ENCODE measurements around the gene DOCK7.

The DOCK7 gene

DNA sequence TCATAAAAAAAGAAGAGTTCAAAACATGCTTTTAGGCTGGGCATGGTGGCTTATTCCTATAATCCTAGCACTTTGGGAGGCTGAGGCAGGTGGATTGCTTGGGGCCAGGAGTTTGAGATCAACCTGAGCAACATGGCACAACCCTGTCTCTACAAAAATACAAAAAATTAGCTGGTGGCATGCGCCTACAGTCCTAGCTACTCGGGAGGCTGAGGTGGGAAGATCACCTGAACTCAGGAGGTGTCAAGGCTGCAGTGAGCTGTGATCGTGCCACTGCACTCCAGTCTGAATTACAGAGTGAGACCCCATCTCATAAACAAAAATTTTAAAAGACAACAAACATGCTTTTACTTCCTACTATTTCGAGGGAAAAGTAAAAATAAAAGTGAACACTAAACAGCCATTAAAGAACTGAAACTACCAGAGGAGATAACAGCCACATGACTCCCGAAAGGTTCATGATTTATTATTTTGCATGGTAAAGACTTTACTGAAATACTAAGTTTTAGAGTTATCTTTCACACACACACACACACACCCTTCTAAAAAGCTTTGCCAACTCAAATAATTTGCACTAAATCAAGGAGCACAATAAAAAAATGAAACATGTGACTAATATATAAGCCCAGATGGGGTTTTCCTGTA lies 203.2 kb downstream of the DOCK7 start:
- TF ChIP-seq POLR2AphosphoS5 (IDR thresholded peaks at IDR 0.05; ENCODE audit: low read depth, low read length), result no peak

DNA sequence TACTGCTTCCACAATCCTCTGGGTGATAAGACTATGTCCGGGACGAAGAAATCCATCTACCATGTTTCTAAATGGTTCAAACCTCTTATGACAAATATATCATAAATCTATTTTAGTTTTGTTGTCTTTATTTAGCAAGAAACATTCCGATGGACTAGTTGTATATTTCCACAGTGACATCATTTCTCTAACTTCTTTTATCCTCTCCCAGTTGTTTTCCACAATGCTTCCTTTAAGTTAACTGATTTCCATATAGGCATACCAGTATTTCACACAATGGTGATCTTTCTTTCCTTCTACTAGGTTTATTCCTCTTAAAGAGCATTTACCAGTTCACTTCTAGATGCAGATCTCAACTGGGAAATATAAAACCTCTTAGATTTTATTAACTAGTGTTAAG lies 206.5 kb downstream of the DOCK7 start:
- no peak for TF ChIP-seq SIN3A (IDR thresholded peaks at IDR 0.05; ENCODE audit: borderline replicate concordance, insufficient read depth, low read length)
- no peak for TF ChIP-seq FOXP2 (optimal IDR thresholded peaks at IDR 0.05; ENCODE audit: borderline replicate concordance, extremely low read depth, extremely low read length, insufficient read depth)
- no peak for TF ChIP-seq POLR2AphosphoS5 (IDR thresholded peaks at IDR 0.05; ENCODE audit: low read depth, low read length)
- TF ChIP-seq, protein P1, sequence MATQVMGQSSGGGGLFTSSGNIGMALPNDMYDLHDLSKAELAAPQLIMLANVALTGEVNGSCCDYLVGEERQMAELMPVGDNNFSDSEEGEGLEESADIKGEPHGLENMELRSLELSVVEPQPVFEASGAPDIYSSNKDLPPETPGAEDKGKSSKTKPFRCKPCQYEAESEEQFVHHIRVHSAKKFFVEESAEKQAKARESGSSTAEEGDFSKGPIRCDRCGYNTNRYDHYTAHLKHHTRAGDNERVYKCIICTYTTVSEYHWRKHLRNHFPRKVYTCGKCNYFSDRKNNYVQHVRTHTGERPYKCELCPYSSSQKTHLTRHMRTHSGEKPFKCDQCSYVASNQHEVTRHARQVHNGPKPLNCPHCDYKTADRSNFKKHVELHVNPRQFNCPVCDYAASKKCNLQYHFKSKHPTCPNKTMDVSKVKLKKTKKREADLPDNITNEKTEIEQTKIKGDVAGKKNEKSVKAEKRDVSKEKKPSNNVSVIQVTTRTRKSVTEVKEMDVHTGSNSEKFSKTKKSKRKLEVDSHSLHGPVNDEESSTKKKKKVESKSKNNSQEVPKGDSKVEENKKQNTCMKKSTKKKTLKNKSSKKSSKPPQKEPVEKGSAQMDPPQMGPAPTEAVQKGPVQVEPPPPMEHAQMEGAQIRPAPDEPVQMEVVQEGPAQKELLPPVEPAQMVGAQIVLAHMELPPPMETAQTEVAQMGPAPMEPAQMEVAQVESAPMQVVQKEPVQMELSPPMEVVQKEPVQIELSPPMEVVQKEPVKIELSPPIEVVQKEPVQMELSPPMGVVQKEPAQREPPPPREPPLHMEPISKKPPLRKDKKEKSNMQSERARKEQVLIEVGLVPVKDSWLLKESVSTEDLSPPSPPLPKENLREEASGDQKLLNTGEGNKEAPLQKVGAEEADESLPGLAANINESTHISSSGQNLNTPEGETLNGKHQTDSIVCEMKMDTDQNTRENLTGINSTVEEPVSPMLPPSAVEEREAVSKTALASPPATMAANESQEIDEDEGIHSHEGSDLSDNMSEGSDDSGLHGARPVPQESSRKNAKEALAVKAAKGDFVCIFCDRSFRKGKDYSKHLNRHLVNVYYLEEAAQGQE (IDR thresholded peaks at IDR 0.05; ENCODE audit: insufficient read depth in 1 of 2, low read depth in 2 of 2, low read length in 2 of 2), result no peak
- TF ChIP-seq TAF1 (IDR thresholded peaks at IDR 0.05; ENCODE audit: borderline replicate concordance, insufficient read depth, low read length), result no peak

DNA sequence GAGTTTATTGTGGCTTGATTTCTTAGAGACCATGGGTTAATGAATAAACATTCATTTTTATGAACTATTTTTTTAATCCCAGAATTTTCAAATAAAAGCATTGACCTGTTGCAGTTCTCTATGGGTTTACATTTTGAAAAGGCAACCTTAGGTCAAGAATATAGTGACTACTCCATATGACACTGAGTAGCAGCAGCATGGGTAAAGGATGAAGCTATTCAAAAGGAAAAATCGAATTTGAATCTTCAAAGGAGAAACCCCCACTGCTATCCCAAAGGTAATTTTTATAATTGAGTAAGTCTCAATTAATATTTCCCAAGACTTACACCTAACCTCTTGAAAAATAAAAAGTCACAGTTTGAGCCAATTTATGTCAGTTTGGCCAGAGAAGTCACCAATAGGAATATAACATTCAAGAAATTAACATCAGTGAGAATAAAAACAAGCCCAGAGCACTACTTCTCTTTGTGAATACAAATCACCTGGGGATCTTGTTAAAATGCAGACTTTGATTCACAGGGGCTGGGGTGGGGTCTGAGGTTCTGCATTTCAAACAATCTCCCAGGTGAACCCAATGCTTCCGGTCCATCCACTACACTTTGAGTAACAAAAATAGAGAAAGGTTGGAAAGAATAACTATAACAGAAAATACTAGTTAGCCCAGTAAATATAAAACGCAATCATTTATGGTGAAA lies 211.5 kb downstream of the DOCK7 start:
- TF ChIP-seq TAF1 (IDR thresholded peaks at IDR 0.05; ENCODE audit: borderline replicate concordance, insufficient read depth, low read length) (no peak), FOXP2 (optimal IDR thresholded peaks at IDR 0.05; ENCODE audit: borderline replicate concordance, extremely low read depth, extremely low read length, insufficient read depth) (no peak), SIN3A (IDR thresholded peaks at IDR 0.05; ENCODE audit: borderline replicate concordance, insufficient read depth, low read length) (no peak), POLR2AphosphoS5 (IDR thresholded peaks at IDR 0.05; ENCODE audit: low read depth, low read length) (no peak)
- TF ChIP-seq, protein P1 (IDR thresholded peaks at IDR 0.05; ENCODE audit: insufficient read depth in 1 of 2, low read depth in 2 of 2, low read length in 2 of 2), result no peak

DNA sequence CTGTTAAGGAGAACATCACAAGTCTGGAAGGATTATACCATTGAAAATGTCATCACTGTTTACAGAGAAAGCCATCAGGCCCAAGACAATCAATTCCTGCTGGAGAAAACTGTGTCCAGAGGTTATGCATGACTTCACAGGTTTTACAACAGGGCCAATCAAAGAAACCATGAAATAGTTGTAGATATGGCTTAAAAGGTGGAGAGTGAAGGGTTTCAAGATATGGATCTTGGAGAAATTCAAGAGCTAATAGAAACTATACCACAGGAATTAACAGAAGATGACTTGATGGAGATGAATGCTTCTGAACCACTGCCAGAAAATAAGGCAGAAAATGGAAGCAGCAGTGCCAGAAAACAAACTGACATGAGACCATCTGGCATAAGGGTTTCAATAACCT lies 221.1 kb downstream of the DOCK7 start:
- TF ChIP-seq TAF1 (IDR thresholded peaks at IDR 0.05; ENCODE audit: borderline replicate concordance, insufficient read depth, low read length) (no peak), FOXP2 (optimal IDR thresholded peaks at IDR 0.05; ENCODE audit: borderline replicate concordance, extremely low read depth, extremely low read length, insufficient read depth) (no peak), SIN3A (IDR thresholded peaks at IDR 0.05; ENCODE audit: borderline replicate concordance, insufficient read depth, low read length) (no peak), POLR2AphosphoS5 (IDR thresholded peaks at IDR 0.05; ENCODE audit: low read depth, low read length) (no peak)
- TF ChIP-seq, protein P1 (IDR thresholded peaks at IDR 0.05; ENCODE audit: insufficient read depth in 1 of 2, low read depth in 2 of 2, low read length in 2 of 2), result no peak

DNA sequence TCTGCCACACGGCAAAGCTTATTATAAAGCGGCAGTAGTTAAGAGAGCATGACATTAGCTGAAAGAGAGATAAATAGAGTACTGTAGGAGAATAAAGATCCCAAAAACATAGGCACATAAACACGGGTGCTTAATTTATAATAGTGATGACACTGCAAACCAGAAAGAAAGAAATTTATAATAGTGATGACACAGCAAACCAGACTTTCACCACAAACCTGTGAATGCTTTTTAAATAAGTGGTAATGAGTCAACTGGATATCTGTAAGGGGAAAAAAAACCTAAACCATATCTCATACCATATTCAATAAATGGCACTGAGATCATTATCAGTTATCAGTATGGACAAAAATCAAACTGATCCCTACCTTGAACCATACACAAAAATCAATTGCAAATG lies 225.8 kb downstream of the DOCK7 start:
- no peak for TF ChIP-seq TAF1 (IDR thresholded peaks at IDR 0.05; ENCODE audit: borderline replicate concordance, insufficient read depth, low read length)
- TF ChIP-seq SIN3A (IDR thresholded peaks at IDR 0.05; ENCODE audit: borderline replicate concordance, insufficient read depth, low read length), result no peak
- TF ChIP-seq FOXP2 (optimal IDR thresholded peaks at IDR 0.05; ENCODE audit: borderline replicate concordance, extremely low read depth, extremely low read length, insufficient read depth), result no peak
- TF ChIP-seq, protein P1 (IDR thresholded peaks at IDR 0.05; ENCODE audit: insufficient read depth in 1 of 2, low read depth in 2 of 2, low read length in 2 of 2), result no peak

Data from PFSK-1 (cell line).